SK-N-MC (cell line): ENCODE measurements around the gene NUP214.
A peak's percentile ranks its signal among the peaks of the same experiment; 100 is the strongest.

Experiments used
- DNase-seq: peaks from one replicate; pipeline ENCODE4 v3.0.0-alpha.2; 2011; ENCODE audit warnings: low read depth, low spot score
- H3K27ac ChIP-seq: fragments of 200-600 bp; sonication (generic); 2 replicates; pipeline ENCODE4 v1.5.1; 2016; ENCODE audit warnings: mixed run types
- H3K36me3 ChIP-seq: fragments of 200-600 bp; sonication (generic); 2 replicates; pipeline ENCODE4 v1.6.1; 2017; ENCODE audit warnings: antibody characterized with exemption, low read length, mixed read lengths; ENCODE audit not compliant: insufficient read depth
- H3K4me3 ChIP-seq: fragments of 200-600 bp; sonication (generic); 2 replicates; pipeline ENCODE4 v1.5.1; 2016
- H3K9ac ChIP-seq: fragments of 200-600 bp; sonication (generic); 2 replicates; pipeline ENCODE4 v1.8.0; 2017; ENCODE audit warnings: mixed run types, mixed read lengths; ENCODE audit not compliant: insufficient read length
- H3K9me3 ChIP-seq: fragments of 200-600 bp; sonication (generic); 2 replicates; pipeline ENCODE4 v1.6.1; 2017; ENCODE audit warnings: low read depth, mild to moderate bottlenecking, antibody characterized with exemption, low read length, moderate library complexity, mixed read lengths
- EZH2 ChIP-seq: fragments of 200-600 bp; sonication (generic); IDR thresholded peaks from one replicate; pipeline ENCODE4 v1.6.1; 2017; ENCODE audit warnings: antibody characterized with exemption
- FOXP2 ChIP-seq: optimal IDR thresholded peaks from 2 replicates; pipeline ENCODE3; 2011; ENCODE audit warnings: mild to moderate bottlenecking, moderate library complexity; ENCODE audit not compliant: insufficient read depth; ENCODE audit errors: extremely low read length, control extremely low read depth
- POLR2AphosphoS5 ChIP-seq: IDR thresholded peaks from 2 replicates; pipeline ENCODE4 v1.6.1; 2012; ENCODE audit warnings: mild to moderate bottlenecking, low read depth, low read length, borderline replicate concordance

Gene NUP214

DNA sequence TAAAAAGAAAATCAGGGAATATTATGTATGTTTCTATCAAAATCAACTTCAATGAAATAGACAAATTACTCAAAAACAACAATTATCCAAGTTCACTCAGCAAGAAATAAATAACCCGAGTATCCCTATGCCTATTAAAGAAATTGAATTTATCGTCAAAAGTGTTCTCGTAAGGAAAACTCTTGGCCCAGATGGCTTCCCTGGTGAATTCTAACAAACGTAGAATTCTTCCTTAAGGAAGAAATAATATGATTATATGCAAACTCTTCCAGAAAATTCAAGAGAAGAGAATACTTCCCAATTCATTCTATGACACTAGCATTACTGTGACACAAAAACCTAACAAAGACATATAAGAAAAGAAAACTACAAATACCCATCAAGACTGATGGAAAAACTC lies 121.2 kb downstream of the NUP214 start:
- no peak for DNase-seq
- Histone ChIP-seq H3K9ac (no peak overlapping the region), H3K4me3 (no peak overlapping the region), H3K27ac (no peak overlapping the region), H3K36me3 (no peaks in the 10 kb centered on the region), H3K9me3 (no peaks in the 10 kb centered on the region)
- TF ChIP-seq POLR2AphosphoS5 (no peak), EZH2 (no peak), FOXP2 (no peak)

DNA sequence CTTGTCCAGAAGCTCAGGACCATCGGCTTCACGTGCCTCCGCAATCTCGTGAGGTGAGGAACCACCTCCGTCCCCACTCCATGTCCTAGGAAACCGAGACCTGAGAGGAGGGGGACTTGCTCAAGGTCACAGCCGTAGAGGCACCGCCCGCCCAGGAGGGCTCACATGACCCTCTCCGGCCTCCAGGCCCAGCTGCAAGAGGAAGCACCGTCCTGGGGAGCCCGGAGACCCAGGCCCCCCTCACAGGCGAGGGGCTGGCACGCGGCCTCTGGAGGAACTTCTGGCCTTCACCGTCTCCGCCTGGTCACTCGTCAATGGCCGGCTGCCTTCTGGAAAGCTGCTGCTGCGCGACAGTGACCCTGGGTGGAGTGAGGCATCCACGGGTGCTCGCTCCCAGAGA lies 126.7 kb downstream of the NUP214 start:
- Histone ChIP-seq H3K27ac (no peak overlapping the region), H3K36me3 (no peaks in the 10 kb centered on the region), H3K9ac (no peak overlapping the region), H3K9me3 (no peaks in the 10 kb centered on the region), H3K4me3 (no peak overlapping the region)
- TF ChIP-seq FOXP2, result no peak
- TF ChIP-seq EZH2, result no peak
- TF ChIP-seq POLR2AphosphoS5, result no peak
- DNase-seq, result no peak

DNA sequence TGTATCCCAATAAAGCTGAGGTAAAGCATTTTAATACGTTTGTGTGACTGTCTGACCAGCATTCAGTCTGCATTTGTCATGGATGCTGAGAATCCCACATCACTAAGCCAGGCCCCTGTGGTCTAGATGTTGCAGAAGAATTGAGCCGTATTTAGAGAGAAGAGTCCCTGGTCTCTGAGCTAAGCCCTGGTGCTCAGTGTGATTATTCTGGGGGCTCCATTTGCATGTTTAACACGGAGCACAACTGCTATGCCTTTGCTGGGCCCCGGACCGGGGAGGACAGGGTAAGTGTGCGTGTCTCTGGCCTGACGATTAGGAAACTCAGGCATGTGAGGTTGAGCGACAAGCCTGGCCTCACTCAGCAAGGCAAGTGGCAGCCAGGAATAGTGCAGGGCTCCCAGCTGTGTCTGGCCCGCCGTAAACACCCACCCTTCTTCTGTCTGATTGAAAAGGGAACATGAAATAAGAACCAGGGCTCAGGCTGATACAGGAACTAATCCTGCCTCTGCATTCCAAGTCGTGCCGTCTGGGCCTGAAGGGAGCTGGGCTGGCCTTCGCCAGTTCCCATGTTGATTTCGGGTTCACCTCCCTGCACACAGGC lies 128.6 kb downstream of the NUP214 start:
- no peak overlapping the region for H3K9ac ChIP-seq
- H3K36me3 ChIP-seq, result no peaks in the 10 kb centered on the region
- no peak overlapping the region for H3K4me3 ChIP-seq
- TF ChIP-seq POLR2AphosphoS5 (no peak), EZH2 (no peak), FOXP2 (no peak)
- DNase-seq, result no peak
- H3K27ac ChIP-seq, result peak overlapping the region; percentile 84
- no peaks in the 10 kb centered on the region for H3K9me3 ChIP-seq

DNA sequence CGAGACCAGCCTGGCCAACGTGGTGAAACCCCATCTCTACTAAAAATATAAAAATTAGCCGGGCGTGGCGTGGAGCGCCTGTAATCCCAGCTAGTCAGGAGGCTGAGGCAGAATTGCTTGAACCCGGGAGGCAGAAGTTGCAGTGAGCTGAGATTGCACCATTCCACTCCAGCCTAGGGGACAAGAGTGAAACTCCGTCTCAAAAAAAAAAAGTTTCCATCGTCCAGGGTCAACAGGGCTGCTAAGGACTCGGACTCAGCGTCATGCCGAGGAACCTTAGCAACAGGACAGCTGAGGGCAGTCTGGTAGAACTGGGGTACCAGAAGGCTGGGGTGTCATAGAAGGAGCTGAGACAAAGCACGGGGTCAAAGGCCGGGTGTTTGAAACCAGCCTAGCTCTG lies 129.2 kb downstream of the NUP214 start:
- Histone ChIP-seq H3K4me3 (no peak overlapping the region), H3K27ac (no peak overlapping the region), H3K9ac (no peak overlapping the region), H3K9me3 (no peaks in the 10 kb centered on the region), H3K36me3 (no peaks in the 10 kb centered on the region)
- no peak for DNase-seq
- TF ChIP-seq POLR2AphosphoS5 (no peak), EZH2 (no peak), FOXP2 (no peak)

GRCh38 chr9:131255676-131256197 lies 130.4 kb downstream of the NUP214 start:
- H3K27ac ChIP-seq, result peak overlapping the region; percentile 93
- DNase-seq, result no peak
- H3K9me3 ChIP-seq, result no peaks in the 10 kb centered on the region
- no peak for TF ChIP-seq POLR2AphosphoS5
- peak overlapping the region; percentile 43 for H3K9ac ChIP-seq
- H3K4me3 ChIP-seq, result peak overlapping the region; percentile 61
- H3K36me3 ChIP-seq, result no peaks in the 10 kb centered on the region

- Histone ChIP-seq H3K36me3 (no peaks in the 10 kb centered on the region), H3K9ac (no peak overlapping the region), H3K4me3 (no peak overlapping the region), H3K9me3 (no peaks in the 10 kb centered on the region), H3K27ac (peak overlapping the region; percentile 93; the same call in 1 of the 2 replicates)
- no peak for TF ChIP-seq FOXP2
- no peak for DNase-seq
Measured at GRCh38 chr9:131257266-131258025, 132.1 kb downstream of the NUP214 start.

DNA sequence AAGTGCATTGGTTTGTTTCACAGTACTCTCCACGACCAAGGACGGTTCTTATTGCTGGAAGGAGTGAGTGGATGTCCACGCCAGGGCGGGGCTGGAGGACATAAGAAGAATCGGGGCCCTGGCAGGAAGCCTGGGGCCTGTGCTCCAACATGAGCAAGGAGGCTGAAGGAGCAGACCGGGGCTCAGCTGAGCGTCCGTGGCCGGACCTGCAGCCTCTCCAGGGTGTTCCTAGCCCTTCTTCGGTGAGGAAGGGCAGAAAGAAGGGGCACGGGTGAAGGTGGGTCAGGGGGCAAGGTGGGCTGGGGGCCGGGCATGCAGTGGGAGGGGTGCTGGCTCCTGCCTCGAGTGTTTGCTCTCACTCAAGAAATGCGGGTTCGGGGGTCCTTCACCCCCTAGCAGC lies 132.8 kb downstream of the NUP214 start:
- H3K9me3 ChIP-seq, result no peaks in the 10 kb centered on the region
- H3K9ac ChIP-seq, result no peak overlapping the region
- DNase-seq, result no peak
- no peak for TF ChIP-seq POLR2AphosphoS5
- no peak for TF ChIP-seq FOXP2
- TF ChIP-seq EZH2, result no peak
- H3K27ac ChIP-seq, result peak overlapping the region; percentile 93; the same call in 1 of the 2 replicates
- H3K4me3 ChIP-seq, result no peak overlapping the region
- H3K36me3 ChIP-seq, result no peaks in the 10 kb centered on the region

GRCh38 chr9:131258698-131259431 lies 133.5 kb downstream of the NUP214 start:
- H3K27ac ChIP-seq, result no peak overlapping the region
- TF ChIP-seq EZH2 (no peak), FOXP2 (no peak), POLR2AphosphoS5 (no peak)
- H3K9ac ChIP-seq, result no peak overlapping the region
- H3K9me3 ChIP-seq, result no peaks in the 10 kb centered on the region
- DNase-seq, result no peak
- no peak overlapping the region for H3K4me3 ChIP-seq
- no peaks in the 10 kb centered on the region for H3K36me3 ChIP-seq

DNA sequence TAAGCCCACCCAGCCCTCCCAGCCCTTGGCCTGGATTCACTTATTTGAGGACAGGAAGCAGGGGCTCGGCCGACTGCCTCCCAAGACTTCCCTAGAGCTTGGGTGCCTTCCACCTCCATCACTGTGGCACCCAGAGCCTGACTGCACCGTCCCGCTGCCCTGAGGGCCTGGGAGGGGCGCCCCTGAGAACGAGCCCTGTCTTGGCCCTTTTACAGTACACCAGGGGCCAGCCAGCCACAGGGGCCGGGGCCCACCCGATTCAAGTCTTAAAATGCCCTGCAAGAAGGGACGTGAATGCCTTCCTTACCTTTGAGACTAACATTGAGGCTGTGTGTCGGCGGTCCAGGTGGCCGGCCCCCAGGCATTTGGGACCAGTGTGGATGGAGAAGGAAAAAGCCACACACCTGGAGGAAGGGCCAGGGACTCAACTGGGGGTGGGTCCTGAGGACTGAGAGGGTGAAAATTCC lies 134.1 kb downstream of the NUP214 start:
- no peak for DNase-seq
- TF ChIP-seq POLR2AphosphoS5, result no peak
- no peak for TF ChIP-seq FOXP2
- TF ChIP-seq EZH2, result no peak
- Histone ChIP-seq H3K4me3 (no peak overlapping the region), H3K27ac (no peak overlapping the region), H3K9me3 (no peaks in the 10 kb centered on the region), H3K36me3 (no peaks in the 10 kb centered on the region), H3K9ac (no peak overlapping the region)
